CD4-positive, CD25-positive, alpha-beta regulatory T cell (primary cell): ENCODE measurements around the gene SLC4A11. TPM values are rescaled to one million over a fixed set of nuclear protein-coding genes. Genes with fewer than 3 reads are reported as not detected.

Experiments used
- ATAC-seq, 2 donors: fragments of 150-1000 bp; cut with Tn5 transposase; one replicate each; pipeline ENCODE4 v1.10.0; 2021; ENCODE audit warnings: low read depth in 2 of 2, moderate number of reproducible peaks in 2 of 2, moderate library complexity in 1 of 2
- DNase-seq, 3 donors: peaks; one replicate each; pipeline versions ENCODE4 v3.0.0 to v3.0.0-alpha.2; 2012 to 2022; ENCODE audit warnings: mixed read lengths in 1 of 3
- H3K27ac ChIP-seq: one replicate; pipeline ENCODE4 v1.7.0; 2013; ENCODE audit warnings: mild to moderate bottlenecking, low read length; ENCODE audit not compliant: insufficient read depth, poor library complexity, severe bottlenecking
- H3K27me3 ChIP-seq: one replicate; pipeline ENCODE4 v1.7.0; 2013; ENCODE audit warnings: low read length; ENCODE audit not compliant: control insufficient read depth, insufficient read depth
- H3K36me3 ChIP-seq: one replicate; pipeline ENCODE4 v1.7.0; 2013; ENCODE audit warnings: mild to moderate bottlenecking, low read length, moderate library complexity; ENCODE audit not compliant: control insufficient read depth, insufficient read depth
- H3K4me1 ChIP-seq: 2 replicates; pipeline ENCODE4 v1.7.0; 2013; ENCODE audit warnings: mild to moderate bottlenecking, low read length; ENCODE audit not compliant: insufficient read depth, control insufficient read depth, poor library complexity, severe bottlenecking
- H3K4me3 ChIP-seq: one replicate; pipeline ENCODE4 v1.7.0; 2013; ENCODE audit warnings: low read depth, mild to moderate bottlenecking, low read length, moderate library complexity
- H3K9me3 ChIP-seq, 2 experiments: 1 replicate in 1 of 2; 2 replicates in 1 of 2; pipeline ENCODE4 v1.7.0; 2013; ENCODE audit warnings: low read length in 2 of 2, mild to moderate bottlenecking in 1 of 2, moderate library complexity in 1 of 2; ENCODE audit not compliant: control insufficient read depth in 2 of 2
- H3K27ac Mint-ChIP-seq, 3 donors: one replicate each; pipeline ENCODE4 v1.8.0; 2020 to 2022; ENCODE audit warnings: mild to moderate bottlenecking in 3 of 3, mixed read lengths in 3 of 3, moderate library complexity in 2 of 3
- H3K27me3 Mint-ChIP-seq: one replicate; pipeline ENCODE4 v1.8.0; 2022; ENCODE audit warnings: mild to moderate bottlenecking, mixed read lengths
- H3K36me3 Mint-ChIP-seq: one replicate; pipeline ENCODE4 v1.8.0; 2020; ENCODE audit warnings: mixed read lengths
- H3K4me1 Mint-ChIP-seq, 4 donors: one replicate each; pipeline ENCODE4 v1.8.0; 2020 to 2022; ENCODE audit warnings: mixed read lengths in 4 of 4, mild to moderate bottlenecking in 1 of 4
- H3K4me3 Mint-ChIP-seq, 4 donors: one replicate each; pipeline ENCODE4 v1.8.0; 2020 to 2022; ENCODE audit warnings: mild to moderate bottlenecking in 4 of 4, mixed read lengths in 4 of 4, moderate library complexity in 3 of 4
- H3K9me3 Mint-ChIP-seq, 7 donors: one replicate each; pipeline ENCODE4 v1.8.0; 2020 to 2022; ENCODE audit warnings: mixed read lengths in 7 of 7, mild to moderate bottlenecking in 3 of 7, moderate library complexity in 2 of 7
- polyA plus RNA-seq, 4 donors: library from polyadenylated mRNA; unstranded; fragments of 300-500 nt; fragmentation: Illumina TruSeq; gene quantifications; one replicate each; pipeline ENCODE4 v1.2.3, GENCODE V29; 2021
- total RNA-seq: library from RNA; stranded (reverse); gene quantifications from one replicate; pipeline ENCODE4 v1.2.3, GENCODE V29; 2022

The SLC4A11 gene
- total RNA-seq (0.52 TPM), polyA plus RNA-seq (under 1 TPM in 1 of 4 donors, not detected in 3; 0.51 TPM)

DNA sequence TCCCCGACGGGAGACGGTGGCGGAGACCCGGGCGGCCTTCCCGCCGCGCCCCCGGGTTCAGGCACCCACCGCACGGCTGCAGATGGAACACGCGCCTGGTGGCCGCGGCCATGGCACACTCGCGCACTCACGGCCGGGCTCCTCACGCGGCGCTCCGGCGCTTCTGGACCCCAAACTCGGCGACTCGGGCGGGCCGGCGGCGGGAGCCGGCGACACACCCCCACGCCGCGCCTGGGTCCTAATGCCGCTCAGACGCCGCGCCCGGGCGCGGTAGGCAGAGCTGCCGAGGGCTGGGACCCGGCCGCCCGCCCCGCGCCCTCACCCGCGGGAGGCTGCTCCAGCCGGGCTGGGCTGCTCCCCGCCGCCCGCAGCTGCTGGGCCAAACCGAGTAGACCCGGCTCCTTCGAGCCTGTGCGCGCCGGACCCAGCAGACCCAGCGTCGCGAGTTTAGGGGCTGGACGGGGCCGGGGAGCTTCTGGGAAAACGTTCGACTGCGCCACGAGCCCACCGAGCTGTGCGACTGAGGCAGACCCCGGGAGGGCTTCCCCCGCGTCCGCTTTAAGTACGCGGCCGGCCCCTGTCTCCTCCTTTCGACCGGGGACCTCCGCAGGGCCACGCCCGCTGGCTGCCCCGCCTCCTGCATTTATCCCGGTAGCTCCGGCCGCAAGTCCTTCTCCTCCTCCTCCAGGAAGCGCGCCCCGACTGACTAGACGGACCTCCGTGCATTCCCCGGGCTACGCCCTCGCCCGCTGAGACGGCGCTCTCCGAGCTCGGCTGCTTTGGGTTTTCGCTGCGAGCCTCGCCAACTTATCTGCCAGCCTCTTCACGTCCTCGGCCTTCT is at the start of gene SLC4A11:
SLC4A11 (minus strand) TSS at position 165 of the 841 bp plus-strand sequence; CDS start at position 112, 53 bp downstream.
- Histone ChIP-seq H3K4me1 (peaks cover 24% of the 10 kb centered on the region), H3K9me3 (no peaks in the 10 kb centered on the region), H3K4me3 (peak within 1 kb of the TSS; percentile 32), H3K36me3 (no peaks in the 10 kb centered on the region), H3K27me3 (peaks cover 3% of the 10 kb centered on the region), H3K27ac (no peak within 1 kb of the TSS)
- DNase-seq (peak in 2 of 3 donors; percentile 24 to 42), ATAC-seq (peak; percentile 42 to 47)
- H3K36me3 Mint-ChIP-seq: no peaks in the 10 kb centered on the region
- peak within 1 kb of the TSS; percentile 84 to 93 (median 90) for H3K4me3 Mint-ChIP-seq
- peaks cover 0 to 4% (median 0%) of the 10 kb centered on the region in 7 donors for H3K9me3 Mint-ChIP-seq
- peaks cover 72% of the 10 kb centered on the region for H3K27me3 Mint-ChIP-seq
- H3K4me1 Mint-ChIP-seq: peaks cover 0 to 19% (median 8%) of the 10 kb centered on the region in 4 donors
- H3K27ac Mint-ChIP-seq: peak within 1 kb of the TSS in 1 of 3 donors; percentile 88

DNA sequence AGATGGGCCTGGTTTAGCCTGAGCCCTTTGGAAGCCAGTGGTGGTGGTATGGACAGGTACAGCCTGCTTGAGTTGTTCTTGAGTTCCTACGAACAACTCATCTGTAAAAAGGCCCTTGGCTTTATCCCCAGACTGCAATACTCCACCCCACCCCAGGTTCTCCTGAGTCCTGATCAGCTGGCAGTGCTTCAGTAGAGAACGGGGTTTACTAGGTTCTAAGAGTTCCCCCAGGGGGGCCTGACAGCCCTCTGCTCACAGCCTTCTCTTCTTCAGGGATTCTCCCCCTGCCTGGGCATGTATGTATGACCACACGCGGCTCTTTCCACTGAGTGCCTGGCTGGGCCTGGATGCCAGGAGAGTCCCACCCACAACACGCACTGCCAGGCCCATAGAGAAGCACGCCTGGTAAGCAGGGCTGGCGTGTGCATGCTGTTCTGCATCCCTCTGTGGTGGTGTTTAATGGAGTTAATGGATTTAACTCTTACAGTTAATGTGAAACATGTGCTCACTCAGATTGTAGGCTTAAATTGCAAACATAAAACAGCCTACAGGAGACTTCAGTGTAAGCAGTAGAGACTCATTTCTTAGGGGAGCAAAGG is 44.3 kb upstream of the SLC4A11 start:
- Mint-ChIP-seq H3K27me3 (no peaks in the 10 kb centered on the region), H3K4me3 (no peak overlapping the region), H3K36me3 (peaks cover 23% of the 10 kb centered on the region), H3K27ac (no peak overlapping the region), H3K4me1 (peaks cover 0 to 3% (median 0%) of the 10 kb centered on the region in 4 donors), H3K9me3 (no peaks in the 10 kb centered on the region)
- peaks cover 30% of the 10 kb centered on the region for H3K36me3 ChIP-seq
- DNase-seq (no peak), ATAC-seq (no peak)
- H3K9me3 ChIP-seq: no peaks in the 10 kb centered on the region
- no peak overlapping the region for H3K4me3 ChIP-seq
- H3K4me1 ChIP-seq: no peaks in the 10 kb centered on the region
- no peaks in the 10 kb centered on the region for H3K27me3 ChIP-seq
- H3K27ac ChIP-seq: no peak overlapping the region

DNA sequence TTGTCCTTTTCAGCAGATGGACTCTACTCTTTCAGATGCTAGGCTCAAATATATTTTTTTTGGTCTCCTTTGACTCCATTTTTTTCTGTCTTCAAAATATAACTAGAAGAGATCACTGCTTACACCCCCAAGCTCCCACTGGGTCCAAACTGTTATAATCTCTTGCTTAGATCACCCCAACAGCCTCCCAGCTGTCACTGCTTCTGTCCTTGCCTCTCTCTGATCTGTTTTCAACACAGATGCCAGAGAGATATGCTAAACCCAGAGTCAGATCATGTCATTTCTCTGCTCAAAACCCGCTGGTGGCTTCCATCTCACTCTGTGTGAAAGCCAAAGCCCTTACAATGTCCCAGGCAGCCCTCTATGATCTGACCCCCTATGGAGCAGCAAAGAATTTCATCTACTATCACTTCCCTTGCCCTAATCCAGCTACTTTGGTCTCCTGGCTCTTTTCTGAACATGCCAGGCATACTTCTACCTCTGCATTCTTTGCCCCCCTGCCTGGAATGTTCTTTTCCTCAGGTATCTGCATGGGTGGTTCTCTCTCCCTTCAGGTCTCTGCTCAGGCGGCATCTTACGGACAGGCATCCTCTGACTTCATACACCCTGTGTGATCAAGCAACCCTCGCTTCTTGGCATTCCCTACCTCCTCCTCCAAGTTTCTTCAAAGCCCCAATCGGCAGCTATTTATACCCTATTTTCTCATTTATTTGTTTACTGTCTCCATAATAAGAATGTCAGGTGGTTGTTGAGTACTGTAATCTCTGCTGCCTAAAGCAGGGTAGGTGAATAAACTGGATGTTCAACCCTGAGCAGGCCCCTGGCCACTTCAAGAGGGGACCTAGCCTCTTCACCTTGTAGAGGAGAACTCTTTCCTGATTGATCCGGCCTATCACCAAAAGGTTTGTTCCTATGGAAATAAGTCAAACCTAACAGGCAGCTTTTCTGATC is 43.6 kb upstream of the SLC4A11 start:
- Histone ChIP-seq H3K27ac (no peak overlapping the region), H3K36me3 (peaks cover 30% of the 10 kb centered on the region), H3K4me3 (no peak overlapping the region), H3K4me1 (no peaks in the 10 kb centered on the region), H3K27me3 (no peaks in the 10 kb centered on the region), H3K9me3 (no peaks in the 10 kb centered on the region)
- Mint-ChIP-seq H3K36me3 (peaks cover 23% of the 10 kb centered on the region), H3K27ac (peak overlapping the region in 1 of 3 donors; percentile 86), H3K4me3 (no peak overlapping the region), H3K4me1 (peaks cover 0 to 3% (median 0%) of the 10 kb centered on the region in 4 donors), H3K27me3 (no peaks in the 10 kb centered on the region), H3K9me3 (no peaks in the 10 kb centered on the region)
- ATAC-seq (no peak), DNase-seq (no peak)

DNA sequence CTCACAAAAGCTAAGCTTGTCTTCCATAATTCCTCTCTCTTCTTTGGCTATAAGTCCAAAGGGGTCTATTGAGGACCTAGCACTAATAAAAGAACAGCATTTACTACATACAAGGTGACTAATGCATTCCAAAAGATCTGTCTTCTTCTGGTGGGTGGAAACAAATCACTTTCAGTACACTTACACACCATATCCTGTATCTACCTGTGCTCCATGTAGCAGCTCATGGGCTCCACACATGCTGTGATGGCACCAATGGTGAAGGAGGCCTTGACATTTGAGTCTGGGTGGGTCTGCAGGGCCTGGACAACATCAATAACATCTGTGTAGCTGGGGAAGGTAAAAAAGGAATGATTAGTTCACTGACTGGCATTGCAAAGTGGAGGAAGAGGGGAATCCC is 42.4 kb upstream of the SLC4A11 start:
- Mint-ChIP-seq H3K4me3 (no peak overlapping the region), H3K27ac (peak overlapping the region in 2 of 3 donors; percentile 61 to 74), H3K36me3 (peaks cover 27% of the 10 kb centered on the region), H3K4me1 (peaks cover 0 to 3% (median 0%) of the 10 kb centered on the region in 4 donors), H3K27me3 (no peaks in the 10 kb centered on the region), H3K9me3 (no peaks in the 10 kb centered on the region)
- no peaks in the 10 kb centered on the region for H3K9me3 ChIP-seq
- no peak for ATAC-seq
- DNase-seq: no peak
- H3K4me1 ChIP-seq: no peaks in the 10 kb centered on the region
- peaks cover 27% of the 10 kb centered on the region for H3K36me3 ChIP-seq
- no peak overlapping the region for H3K4me3 ChIP-seq
- no peaks in the 10 kb centered on the region for H3K27me3 ChIP-seq
- H3K27ac ChIP-seq: no peak overlapping the region

DNA sequence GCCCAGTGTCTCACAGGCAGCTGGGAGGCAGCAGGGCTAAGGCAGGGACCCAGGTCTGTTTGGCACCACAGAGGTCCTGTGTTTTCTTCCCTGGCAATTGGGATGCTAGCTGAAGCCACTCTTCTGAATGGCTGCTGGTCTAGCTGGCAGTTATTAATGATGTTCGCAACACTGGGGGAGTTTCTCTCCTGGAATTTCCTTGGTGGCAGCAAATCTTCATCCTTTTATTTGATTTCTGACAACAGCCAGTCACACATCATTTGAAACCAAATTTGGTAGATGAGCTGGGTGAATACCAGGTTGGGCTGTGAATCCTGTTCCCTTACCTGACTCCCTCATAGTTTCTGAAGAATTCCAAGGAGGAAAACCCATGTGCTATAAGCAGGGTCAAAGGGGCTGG is 40.8 kb upstream of the SLC4A11 start:
- Histone ChIP-seq H3K9me3 (no peaks in the 10 kb centered on the region), H3K4me3 (no peak overlapping the region), H3K36me3 (peaks cover 31% of the 10 kb centered on the region), H3K4me1 (no peaks in the 10 kb centered on the region), H3K27me3 (no peaks in the 10 kb centered on the region), H3K27ac (no peak overlapping the region)
- H3K27ac Mint-ChIP-seq: no peak overlapping the region
- H3K4me1 Mint-ChIP-seq: peaks cover 0 to 3% (median 0%) of the 10 kb centered on the region in 4 donors
- H3K9me3 Mint-ChIP-seq: no peaks in the 10 kb centered on the region
- no peak for ATAC-seq
- H3K4me3 Mint-ChIP-seq: no peak overlapping the region
- no peaks in the 10 kb centered on the region for H3K27me3 Mint-ChIP-seq
- peaks cover 27% of the 10 kb centered on the region for H3K36me3 Mint-ChIP-seq
- DNase-seq: no peak

DNA sequence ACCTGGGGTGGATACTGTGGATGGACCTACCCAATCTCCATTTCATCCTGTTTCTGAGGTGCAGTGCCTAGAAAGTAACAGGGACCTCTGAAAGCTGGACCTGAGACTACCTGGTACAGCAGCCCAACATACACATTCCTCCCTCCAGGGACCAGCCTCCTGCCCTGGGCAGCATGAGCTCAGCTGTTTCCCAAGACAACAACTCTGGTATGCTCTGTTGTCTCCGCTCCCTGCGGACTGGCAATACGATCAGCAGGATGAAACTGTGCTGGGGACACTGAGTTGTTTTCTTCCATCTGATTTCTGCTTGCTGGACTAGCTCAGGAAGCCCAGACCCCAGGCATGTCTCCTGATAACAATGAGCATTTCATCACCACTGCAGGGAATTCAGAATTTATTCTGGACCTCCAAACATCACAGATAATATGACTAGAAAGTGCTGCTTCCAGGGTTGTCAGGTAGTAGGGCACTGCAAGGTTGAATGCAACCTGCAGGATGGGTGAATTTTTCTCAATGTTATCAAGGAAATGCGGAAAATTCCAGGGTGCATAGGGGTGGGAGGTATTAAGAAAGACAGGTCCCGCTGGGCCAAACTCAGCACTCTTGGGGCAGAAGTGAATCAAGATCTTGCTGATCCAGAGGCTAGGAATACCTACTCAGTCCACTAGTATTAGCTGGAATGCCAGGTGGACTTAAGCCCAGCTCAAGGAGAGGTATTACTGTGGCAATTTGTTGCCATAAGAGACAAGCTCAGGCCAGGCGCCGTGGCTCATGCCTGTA is 38.9 kb upstream of the SLC4A11 start:
- no peak overlapping the region for H3K4me3 Mint-ChIP-seq
- peaks cover 0 to 3% (median 0%) of the 10 kb centered on the region in 4 donors for H3K4me1 Mint-ChIP-seq
- Histone ChIP-seq H3K36me3 (peaks cover 28% of the 10 kb centered on the region), H3K4me1 (no peaks in the 10 kb centered on the region), H3K4me3 (no peak overlapping the region), H3K27me3 (no peaks in the 10 kb centered on the region), H3K9me3 (no peaks in the 10 kb centered on the region), H3K27ac (no peak overlapping the region)
- H3K9me3 Mint-ChIP-seq: no peaks in the 10 kb centered on the region
- peaks cover 35% of the 10 kb centered on the region for H3K36me3 Mint-ChIP-seq
- no peak overlapping the region for H3K27ac Mint-ChIP-seq
- no peaks in the 10 kb centered on the region for H3K27me3 Mint-ChIP-seq
- no peak for ATAC-seq
- no peak for DNase-seq

DNA sequence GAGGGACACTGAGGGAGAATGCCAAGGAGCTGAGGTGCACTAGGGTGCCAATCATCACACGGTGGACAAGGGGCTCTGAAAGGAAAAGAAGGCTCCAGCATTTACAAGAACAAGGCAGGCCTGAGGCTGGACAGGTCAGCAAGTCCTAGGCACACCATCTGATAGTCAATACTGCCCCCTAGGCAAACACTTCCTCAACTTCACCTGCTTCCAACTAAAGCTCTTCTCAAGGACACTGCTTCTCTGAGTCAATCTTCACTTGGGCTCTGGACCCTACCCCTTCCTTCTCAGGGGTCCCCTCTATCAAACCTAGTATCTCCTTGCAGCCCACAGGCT is 37.7 kb upstream of the SLC4A11 start:
- no peaks in the 10 kb centered on the region for H3K9me3 ChIP-seq
- peak overlapping the region in 2 of 3 donors; percentile 21 to 31 for H3K27ac Mint-ChIP-seq
- peak in 1 of 3 donors; percentile 18 for DNase-seq
- no peak overlapping the region for H3K4me3 Mint-ChIP-seq
- H3K4me3 ChIP-seq: no peak overlapping the region
- H3K27me3 ChIP-seq: no peaks in the 10 kb centered on the region
- H3K4me1 ChIP-seq: no peaks in the 10 kb centered on the region
- H3K36me3 Mint-ChIP-seq: peaks cover 36% of the 10 kb centered on the region
- no peaks in the 10 kb centered on the region for H3K9me3 Mint-ChIP-seq
- peaks cover 25% of the 10 kb centered on the region for H3K36me3 ChIP-seq
- no peaks in the 10 kb centered on the region for H3K27me3 Mint-ChIP-seq
- H3K4me1 Mint-ChIP-seq: peaks cover 0 to 3% (median 0%) of the 10 kb centered on the region in 4 donors
- H3K27ac ChIP-seq: no peak overlapping the region
- ATAC-seq: no peak
